Ascending aorta (tissue), 2 donors: ENCODE data around the gene ZNF462. TPM values are rescaled to one million over a fixed set of nuclear protein-coding genes. Genes with fewer than 3 reads are reported as not detected.

Experiments
- DNase-seq, 2 donors: peaks; one replicate each; pipeline ENCODE4 v3.0.0-alpha.2; 2019; ENCODE audit warnings: low spot score in 2 of 2
- H3K27ac ChIP-seq, 2 donors: fragments of 200-600 bp; sonication (generic); one replicate each; pipeline ENCODE4 v1.5.1; 2016 to 2017; ENCODE audit warnings: mild to moderate bottlenecking in 1 of 2
- H3K27me3 ChIP-seq: fragments of 200-600 bp; sonication (generic); one replicate; pipeline ENCODE4 v1.5.1; 2017
- H3K36me3 ChIP-seq, 2 donors: fragments of 200-600 bp; sonication (generic); one replicate each; pipeline ENCODE4 v1.5.1; 2016
- H3K4me1 ChIP-seq, 2 donors: fragments of 200-600 bp; sonication (generic); one replicate each; pipeline ENCODE4 v1.5.1; 2016 to 2017; ENCODE audit warnings: mild to moderate bottlenecking in 1 of 2
- H3K4me3 ChIP-seq, 2 donors: fragments of 200-600 bp; sonication (generic); one replicate each; pipeline ENCODE4 v1.5.1; 2016 to 2017; ENCODE audit warnings: mild to moderate bottlenecking in 1 of 2
- H3K9me3 ChIP-seq, 2 donors: fragments of 200-600 bp; sonication (generic); one replicate each; pipeline ENCODE4 v1.5.1; 2016
- CTCF ChIP-seq, 3 experiments: fragments of 200-600 bp in 2 of 3; fragments of 450-650 bp in 1 of 3; sonication (generic) in 2 of 3; IDR thresholded peaks; one replicate each; pipeline ENCODE4 v1.5.1; 2016 to 2019; ENCODE audit warnings: antibody characterized with exemption in 3 of 3, mild to moderate bottlenecking in 1 of 3, moderate library complexity in 1 of 3
- intact Hi-C: fragments of 100-400 bp; cut with DNase I; formaldehyde crosslinking; loops from one replicate; pipeline ENCODE4 v1.15.1; 2023
- total RNA-seq: library from RNA; depleted of rRNA; stranded (reverse); fragments of >200 nt; gene quantifications from one replicate; pipeline ENCODE4 v1.1.0, GENCODE V29; 2016

The ZNF462 gene
- total RNA-seq, 1 donor from 2014 or later: 8.8 TPM

GRCh38 chr9:106880863-106881262 lies 17.9 kb downstream of the ZNF462 start:
- Histone ChIP-seq H3K4me1 (peaks cover 0 to 4% of the 10 kb centered on the region in 2 donors), H3K36me3 (no peaks in the 10 kb centered on the region), H3K4me3 (no peak overlapping the region), H3K27me3 (no peaks in the 10 kb centered on the region), H3K9me3 (no peaks in the 10 kb centered on the region), H3K27ac (no peak overlapping the region)
- intact Hi-C loops: no loop called here
- no peak for TF ChIP-seq CTCF (IDR thresholded peaks at IDR 0.05)
- DNase-seq: no peak

- DNase-seq: no peak
- Histone ChIP-seq H3K9me3 (no peaks in the 10 kb centered on the region), H3K4me3 (no peak overlapping the region), H3K27ac (no peak overlapping the region), H3K36me3 (no peaks in the 10 kb centered on the region), H3K4me1 (peaks cover 0 to 4% of the 10 kb centered on the region in 2 donors), H3K27me3 (no peaks in the 10 kb centered on the region)
- intact Hi-C loops: no loop called here
- no peak for TF ChIP-seq CTCF (IDR thresholded peaks at IDR 0.05)
Observed at GRCh38 chr9:106883030-106883429, 20.1 kb downstream of the ZNF462 start.

GRCh38 chr9:106883626-106884190 lies 20.7 kb downstream of the ZNF462 start:
- DNase-seq: no peak
- no peak overlapping the region for H3K4me3 ChIP-seq
- no peaks in the 10 kb centered on the region for H3K9me3 ChIP-seq
- no peaks in the 10 kb centered on the region for H3K36me3 ChIP-seq
- no peak overlapping the region for H3K27ac ChIP-seq
- no peak for TF ChIP-seq CTCF (IDR thresholded peaks at IDR 0.05)
- intact Hi-C loops: no loop called here
- H3K27me3 ChIP-seq: no peaks in the 10 kb centered on the region
- peaks cover 0 to 4% of the 10 kb centered on the region in 2 donors for H3K4me1 ChIP-seq

- intact Hi-C loops: no loop called here
- Histone ChIP-seq H3K4me3 (no peak overlapping the region), H3K4me1 (peaks cover 0 to 4% of the 10 kb centered on the region in 2 donors), H3K9me3 (no peaks in the 10 kb centered on the region), H3K36me3 (no peaks in the 10 kb centered on the region), H3K27ac (no peak overlapping the region), H3K27me3 (no peaks in the 10 kb centered on the region)
- no peak for DNase-seq
- TF ChIP-seq CTCF (IDR thresholded peaks at IDR 0.05): no peak
Observed at GRCh38 chr9:106885451-106885850, 22.5 kb downstream of the ZNF462 start.

- DNase-seq: no peak
- Histone ChIP-seq H3K4me1 (peaks cover 0 to 4% of the 10 kb centered on the region in 2 donors), H3K4me3 (no peak overlapping the region), H3K27me3 (no peaks in the 10 kb centered on the region), H3K36me3 (no peaks in the 10 kb centered on the region), H3K9me3 (no peaks in the 10 kb centered on the region), H3K27ac (no peak overlapping the region)
- TF ChIP-seq CTCF (IDR thresholded peaks at IDR 0.05): no peak
- intact Hi-C loops: no loop called here
Observed at GRCh38 chr9:106886111-106887046, 23.4 kb downstream of the ZNF462 start.
